Pancreas (tissue), 10 donors: ENCODE measurements around the gene PPFIA2. TPM values are rescaled to one million over a fixed set of nuclear protein-coding genes. Genes with fewer than 3 reads are reported as not detected.
A peak's percentile ranks its signal among the peaks of the same experiment; 100 is the strongest.

ENCODE experiments used
- ATAC-seq, 4 donors: fragments of 200-7000 bp; cut with Tn5 transposase; one replicate each; pipeline versions ENCODE4 v1.8.0 to v1.9.1; 2020; ENCODE audit warnings: mild to moderate bottlenecking in 4 of 4, moderate library complexity in 4 of 4
- DNase-seq, 6 donors: peaks; one replicate each; pipeline ENCODE4 v3.0.0-alpha.2; 2020
- FAIRE-seq: peaks from 2 replicates; lab custom pipeline; 2012; peaks lifted over from hg19 to GRCh38; lab: Jason Lieb, UNC
- H3K27ac ChIP-seq, 4 donors: fragments of 200-600 bp; sonication (generic); 1 replicate in 3 of 4; 2 replicates in 1 of 4; pipeline versions ENCODE4 v1.5.0 to v1.8.0; 2020
- H3K27me3 ChIP-seq, 4 donors: fragments of 200-600 bp; one replicate each; pipeline ENCODE4 v1.8.0; 2021
- H3K36me3 ChIP-seq, 3 donors: fragments of 200-600 bp; sonication (generic) in 1 of 3; one replicate each; pipeline versions ENCODE4 v1.5.0 to v1.8.0; 2020 to 2021
- H3K4me1 ChIP-seq, 3 donors: fragments of 200-600 bp; one replicate each; pipeline ENCODE4 v1.8.0; 2021
- H3K4me3 ChIP-seq, 4 donors: fragments of 200-600 bp; sonication (generic) in 2 of 4; one replicate each; pipeline versions ENCODE4 v1.5.0 to v1.8.0; 2020 to 2021
- H3K9me3 ChIP-seq, 4 donors: fragments of 200-600 bp; one replicate each; pipeline ENCODE4 v1.8.0; 2021
- WGBS, 2 donors: extraction: QIAGEN DNeasy Blood & Tissue Kit; methylation state at CpG; one replicate each; pipeline ENCODE4 v1.1.7; 2013; 5-methylcytosine and 5-hydroxymethylcytosine counted together
- intact Hi-C, 3 donors: fragments of 100-400 bp; cut with DNase I; formaldehyde crosslinking; loops; one replicate each; pipeline versions ENCODE4 v1.11.1 to v1.14.2; 2022
- polyA plus RNA-seq, 2 donors: library from polyadenylated mRNA; stranded (reverse); fragments of 200-250 nt; gene quantifications; one replicate each; pipeline ENCODE4 v1.2.3, GENCODE V29; 2013
- total RNA-seq, 6 donors: library from RNA; stranded (reverse); fragmentation: NEBNext Ultra II Directional in 4 of 6; extraction: Animal tissue kit (Norgen Biotek cat#: 25700) in 4 of 6; gene quantifications; one replicate each; pipeline versions ENCODE4 v1.2.1 to v1.2.4, GENCODE V29; 2021 to 2023
- TF ChIP-seq, protein P1 (sequence below), 4 donors: fragments of 200-600 bp; sonication (generic) in 3 of 4; IDR thresholded peaks; one replicate each; pipeline versions ENCODE4 v1.5.0 to v1.8.0; 2021; ENCODE audit warnings: antibody characterized with exemption in 4 of 4
- donor health status: healthy with polysubstance abuse.
- donor health status: DM: no; HTN: no; CAD: no; lungs with moderate emphysema.
- donor health status: DM: no; HTN: no; CAD: no.
- donor health status: control.
- donor health status: control.
- donor health status: Bipolar disorder and iron deficiency.
- donor health status: DM: yes; HTN: yes; CAD: no.
- donor health status: DM: no; HTN: no; CAD: no.
- donor health status: DM: no; HTN: no; CAD: no.
- donor health status: DM: yes; HTN: yes; CAD: no.

Gene PPFIA2
- total and polyA plus RNA-seq, 8 donors = 0.35 to 1.9 (median 0.55) TPM; not detected in 1

GRCh38 chr12:81274637-81275529, 484.3 kb downstream of the PPFIA2 start:
- H3K4me1 ChIP-seq = no peaks in the 10 kb centered on the region
- WGBS, 2 donors = 65 to 77% methylated on average over 8 of the region's 8 CpGs
- no peak overlapping the region for H3K27ac ChIP-seq
- ATAC-seq (peak in 1 of 4 donors; percentile 14), FAIRE-seq (no peak), DNase-seq (no peak)
- TF ChIP-seq, protein P1, sequence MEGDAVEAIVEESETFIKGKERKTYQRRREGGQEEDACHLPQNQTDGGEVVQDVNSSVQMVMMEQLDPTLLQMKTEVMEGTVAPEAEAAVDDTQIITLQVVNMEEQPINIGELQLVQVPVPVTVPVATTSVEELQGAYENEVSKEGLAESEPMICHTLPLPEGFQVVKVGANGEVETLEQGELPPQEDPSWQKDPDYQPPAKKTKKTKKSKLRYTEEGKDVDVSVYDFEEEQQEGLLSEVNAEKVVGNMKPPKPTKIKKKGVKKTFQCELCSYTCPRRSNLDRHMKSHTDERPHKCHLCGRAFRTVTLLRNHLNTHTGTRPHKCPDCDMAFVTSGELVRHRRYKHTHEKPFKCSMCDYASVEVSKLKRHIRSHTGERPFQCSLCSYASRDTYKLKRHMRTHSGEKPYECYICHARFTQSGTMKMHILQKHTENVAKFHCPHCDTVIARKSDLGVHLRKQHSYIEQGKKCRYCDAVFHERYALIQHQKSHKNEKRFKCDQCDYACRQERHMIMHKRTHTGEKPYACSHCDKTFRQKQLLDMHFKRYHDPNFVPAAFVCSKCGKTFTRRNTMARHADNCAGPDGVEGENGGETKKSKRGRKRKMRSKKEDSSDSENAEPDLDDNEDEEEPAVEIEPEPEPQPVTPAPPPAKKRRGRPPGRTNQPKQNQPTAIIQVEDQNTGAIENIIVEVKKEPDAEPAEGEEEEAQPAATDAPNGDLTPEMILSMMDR (IDR thresholded peaks at IDR 0.05) = no peak
- peaks cover 0 to 4% (median 0%) of the 10 kb centered on the region in 4 donors for H3K27me3 ChIP-seq
- no peak overlapping the region for H3K4me3 ChIP-seq
- intact Hi-C loops = no loop called here
- H3K9me3 ChIP-seq = no peaks in the 10 kb centered on the region
- H3K36me3 ChIP-seq = no peaks in the 10 kb centered on the region

GRCh38 chr12:81270385-81270784, 488.8 kb downstream of the PPFIA2 start:
- H3K27me3 ChIP-seq = no peaks in the 10 kb centered on the region
- ATAC-seq (no peak), DNase-seq (no peak), FAIRE-seq (no peak)
- H3K36me3 ChIP-seq = no peaks in the 10 kb centered on the region
- no peaks in the 10 kb centered on the region for H3K4me1 ChIP-seq
- WGBS, 2 donors = 89 to 97% methylated on average over 5 of the region's 5 CpGs
- no peak overlapping the region for H3K27ac ChIP-seq
- intact Hi-C loops = no loop called here
- TF ChIP-seq, protein P1 (IDR thresholded peaks at IDR 0.05) = no peak
- no peak overlapping the region for H3K4me3 ChIP-seq
- no peaks in the 10 kb centered on the region for H3K9me3 ChIP-seq

DNA sequence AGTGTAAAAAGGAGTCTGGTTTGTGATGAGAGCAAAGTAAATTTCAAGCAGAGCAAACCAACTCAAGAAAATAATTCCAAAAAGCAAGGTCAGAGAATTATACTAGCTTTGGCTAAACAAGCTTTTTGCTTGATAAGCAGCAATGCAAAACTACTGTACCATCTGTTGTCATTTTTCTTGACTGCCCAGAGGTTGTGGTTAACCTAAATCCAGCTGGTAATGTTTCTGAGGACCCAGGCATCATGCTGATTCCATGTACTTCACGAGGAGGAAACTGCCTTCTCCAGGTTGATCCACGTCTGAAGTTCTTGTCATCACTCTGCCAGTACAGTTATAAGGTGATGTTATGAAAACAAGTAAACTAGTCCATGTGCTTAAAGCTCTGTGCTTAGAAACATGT, 496.1 kb downstream of the PPFIA2 start:
- no peaks in the 10 kb centered on the region for H3K36me3 ChIP-seq
- no peak for FAIRE-seq
- no peak for ATAC-seq
- no peak overlapping the region for H3K27ac ChIP-seq
- H3K4me3 ChIP-seq = no peak overlapping the region
- 67 to 78% methylated on average over 2 of the region's 2 CpGs for WGBS, 2 donors
- H3K4me1 ChIP-seq = no peaks in the 10 kb centered on the region
- H3K9me3 ChIP-seq = no peaks in the 10 kb centered on the region
- TF ChIP-seq, protein P1 (IDR thresholded peaks at IDR 0.05) = no peak
- no peaks in the 10 kb centered on the region for H3K27me3 ChIP-seq
- no peak for DNase-seq
- intact Hi-C loops = no loop called here

- Histone ChIP-seq H3K4me3 (no peak overlapping the region), H3K4me1 (no peaks in the 10 kb centered on the region), H3K36me3 (no peaks in the 10 kb centered on the region), H3K9me3 (no peaks in the 10 kb centered on the region), H3K27me3 (no peaks in the 10 kb centered on the region), H3K27ac (no peak overlapping the region)
- 82 to 96% methylated on average over 4 of the region's 4 CpGs for WGBS, 2 donors
- no peak for ATAC-seq
- no peak for FAIRE-seq
- intact Hi-C loops = no loop called here
- TF ChIP-seq, protein P1 (IDR thresholded peaks at IDR 0.05) = no peak
- DNase-seq = no peak
Measured at GRCh38 chr12:81261508-81262207, 497.5 kb downstream of the PPFIA2 start.
